Measurements from ENCODE around the gene CLASP1. TPM values are rescaled to one million over a fixed set of nuclear protein-coding genes. Genes with fewer than 3 reads are reported as not detected.
"Not testable (repeated sequence)": the region's sequence is repeated elsewhere in the genome, so short reads cannot be mapped to it uniquely, and the experiment has no call there.

CLASP1 gene
- total RNA-seq, 6 experiments from 2014 or later: 19.7 to 32.4 (median 24.1) TPM

DNA sequence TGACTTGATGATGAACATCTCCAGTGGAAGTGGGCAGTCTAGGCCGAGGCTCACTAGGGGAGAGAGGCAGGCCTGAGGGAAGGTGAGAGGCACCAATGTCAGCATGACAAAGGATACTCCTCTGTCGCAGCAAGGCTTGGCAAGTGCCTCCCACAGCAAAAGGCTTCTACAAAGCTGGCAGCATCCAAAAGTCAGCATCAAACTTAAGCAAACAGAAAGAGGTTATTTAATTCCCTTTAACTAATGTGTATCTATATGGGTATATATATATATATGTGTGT lies 45.8 kb upstream of the CLASP1 start:
- 50% methylated on average over 2 of the region's 2 CpGs for WGBS (ENCODE audit: insufficient coverage, low coverage, low lambda C conversion rate, missing lambda C conversion rate)
- TF ChIP-seq, protein P1, sequence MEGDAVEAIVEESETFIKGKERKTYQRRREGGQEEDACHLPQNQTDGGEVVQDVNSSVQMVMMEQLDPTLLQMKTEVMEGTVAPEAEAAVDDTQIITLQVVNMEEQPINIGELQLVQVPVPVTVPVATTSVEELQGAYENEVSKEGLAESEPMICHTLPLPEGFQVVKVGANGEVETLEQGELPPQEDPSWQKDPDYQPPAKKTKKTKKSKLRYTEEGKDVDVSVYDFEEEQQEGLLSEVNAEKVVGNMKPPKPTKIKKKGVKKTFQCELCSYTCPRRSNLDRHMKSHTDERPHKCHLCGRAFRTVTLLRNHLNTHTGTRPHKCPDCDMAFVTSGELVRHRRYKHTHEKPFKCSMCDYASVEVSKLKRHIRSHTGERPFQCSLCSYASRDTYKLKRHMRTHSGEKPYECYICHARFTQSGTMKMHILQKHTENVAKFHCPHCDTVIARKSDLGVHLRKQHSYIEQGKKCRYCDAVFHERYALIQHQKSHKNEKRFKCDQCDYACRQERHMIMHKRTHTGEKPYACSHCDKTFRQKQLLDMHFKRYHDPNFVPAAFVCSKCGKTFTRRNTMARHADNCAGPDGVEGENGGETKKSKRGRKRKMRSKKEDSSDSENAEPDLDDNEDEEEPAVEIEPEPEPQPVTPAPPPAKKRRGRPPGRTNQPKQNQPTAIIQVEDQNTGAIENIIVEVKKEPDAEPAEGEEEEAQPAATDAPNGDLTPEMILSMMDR (IDR thresholded peaks at IDR 0.05): no peak
- TF ChIP-seq POLR2A (IDR thresholded peaks at IDR 0.05): no peak
- Histone ChIP-seq H3K36me3 (no peaks in the 10 kb centered on the region), H3K4me3 (no peak overlapping the region), H3K4me1 (no peaks in the 10 kb centered on the region), H3K27me3 (no peaks in the 10 kb centered on the region), H3K9me3 (no peaks in the 10 kb centered on the region), H3K27ac (no peak overlapping the region)
- ATAC-seq: no peak
- DNase-seq: no peak
- intact Hi-C loops (cut with DNase I): no loop called here

DNA sequence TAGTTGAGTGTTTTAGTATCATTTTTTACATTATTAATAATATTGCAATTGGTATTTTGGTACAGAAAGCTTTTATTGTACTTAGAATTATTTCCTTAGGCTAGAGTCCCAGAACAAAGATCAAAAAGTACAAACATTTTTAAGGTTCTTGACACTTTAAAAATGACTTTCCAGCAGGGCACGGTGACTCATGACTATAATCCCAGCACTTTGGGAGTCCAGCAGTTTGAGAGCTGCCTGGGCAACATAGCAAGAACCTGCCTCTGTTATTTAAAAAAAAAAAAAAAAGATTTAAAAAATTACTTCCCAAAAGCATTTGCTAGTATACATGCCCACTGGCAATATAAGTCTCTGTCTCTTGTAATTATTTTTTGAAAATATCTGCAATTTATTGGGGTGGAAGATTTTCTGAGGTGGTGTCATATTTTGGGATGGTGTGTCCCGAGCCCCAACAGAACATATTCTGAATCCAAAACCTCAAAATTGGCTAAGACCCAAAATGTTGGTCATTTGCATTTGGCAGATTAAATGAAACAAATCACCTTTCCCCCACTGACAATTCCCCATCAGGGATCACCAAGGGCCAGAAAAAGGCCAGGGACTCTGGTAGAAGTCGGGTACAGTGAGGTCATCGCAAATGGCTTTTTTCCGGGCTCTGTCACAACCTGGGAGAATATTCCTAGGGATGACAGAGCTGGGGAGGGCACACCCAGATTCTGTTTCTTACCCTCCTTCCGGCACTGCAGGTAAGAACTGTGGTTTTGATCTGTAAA lies 45.3 kb upstream of the CLASP1 start:
- no peaks in the 10 kb centered on the region for H3K9me3 ChIP-seq
- no peak for ATAC-seq
- 97% methylated on average over 4 of the region's 6 CpGs for WGBS (ENCODE audit: insufficient coverage, low coverage, low lambda C conversion rate, missing lambda C conversion rate)
- H3K27me3 ChIP-seq: no peaks in the 10 kb centered on the region
- intact Hi-C loops (cut with DNase I): no loop called here
- TF ChIP-seq, protein P1 (IDR thresholded peaks at IDR 0.05): no peak
- no peak for TF ChIP-seq POLR2A (IDR thresholded peaks at IDR 0.05)
- no peaks in the 10 kb centered on the region for H3K36me3 ChIP-seq
- no peak overlapping the region for H3K27ac ChIP-seq
- no peak for DNase-seq
- H3K4me1 ChIP-seq: no peaks in the 10 kb centered on the region
- H3K4me3 ChIP-seq: no peak overlapping the region

DNA sequence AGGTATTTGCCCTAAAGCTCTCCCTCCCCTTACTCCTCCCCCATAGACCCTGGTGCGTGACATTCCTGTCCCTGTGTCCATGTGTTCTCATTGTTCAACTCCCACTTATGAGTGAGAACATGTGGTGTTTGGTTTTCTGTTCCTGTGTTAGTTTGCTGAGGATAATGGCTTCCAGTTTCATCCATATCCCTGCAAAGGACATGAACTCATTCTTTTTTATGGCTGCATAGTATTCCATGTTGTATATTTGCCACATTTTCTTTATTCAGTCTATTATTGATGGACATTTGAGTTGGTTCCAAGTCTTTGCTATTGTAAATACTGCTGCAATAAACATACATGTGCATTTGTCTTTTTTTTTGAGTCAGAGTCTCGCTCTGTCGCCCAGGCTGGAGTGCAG lies 41.3 kb upstream of the CLASP1 start:
- WGBS (ENCODE audit: insufficient coverage, low coverage, low lambda C conversion rate, missing lambda C conversion rate): 66% methylated on average over 2 of the region's 3 CpGs
- H3K9me3 ChIP-seq; H3K27me3 ChIP-seq; H3K4me3 ChIP-seq; H3K27ac ChIP-seq; ATAC-seq; H3K4me1 ChIP-seq; DNase-seq; H3K36me3 ChIP-seq; intact Hi-C loops (cut with DNase I): not testable (repeated sequence)

- DNase-seq (no peak), ATAC-seq (no peak)
- intact Hi-C loops (cut with DNase I): no loop called here
- no peaks in the 10 kb centered on the region for H3K27me3 ChIP-seq
- no peak overlapping the region for H3K4me3 ChIP-seq
- TF ChIP-seq, protein P1 (IDR thresholded peaks at IDR 0.05): no peak
- TF ChIP-seq POLR2A (IDR thresholded peaks at IDR 0.05): no peak
- no peaks in the 10 kb centered on the region for H3K9me3 ChIP-seq
- H3K4me1 ChIP-seq: no peaks in the 10 kb centered on the region
- WGBS (ENCODE audit: insufficient coverage, low coverage, low lambda C conversion rate, missing lambda C conversion rate): 78% methylated on average over 4 of the region's 6 CpGs
- H3K27ac ChIP-seq: no peak overlapping the region
- H3K36me3 ChIP-seq: no peaks in the 10 kb centered on the region
These were observed 40.8 kb upstream of the CLASP1 start for GRCh38 chr2:121690095-121690494.

- TF ChIP-seq, protein P1 (IDR thresholded peaks at IDR 0.05): peak; percentile 12 to 25 (median 20)
- no peak for TF ChIP-seq POLR2A (IDR thresholded peaks at IDR 0.05)
- peak; percentile 63 to 82 (median 72) for ATAC-seq
- Histone ChIP-seq H3K4me1 (no peaks in the 10 kb centered on the region), H3K9me3 (no peaks in the 10 kb centered on the region), H3K27me3 (no peaks in the 10 kb centered on the region), H3K4me3 (no peak overlapping the region), H3K27ac (no peak overlapping the region), H3K36me3 (no peaks in the 10 kb centered on the region)
- DNase-seq: no peak
- intact Hi-C loops (cut with DNase I): no loop called here
- 53% methylated on average over 4 of the region's 4 CpGs for WGBS (ENCODE audit: insufficient coverage, low coverage, low lambda C conversion rate, missing lambda C conversion rate)
These were observed 40.1 kb upstream of the CLASP1 start for GRCh38 chr2:121689356-121689755.
